IMR-90 (cell line): ENCODE data around the gene GADL1.

Source experiments
- CEBPB ChIP-seq: IDR thresholded peaks from 2 replicates; pipeline ENCODE4 v1.6.1; 2012; ENCODE audit warnings: low read depth, low read length, improper control_type of control experiment
- MAFK ChIP-seq: IDR thresholded peaks from 2 replicates; pipeline ENCODE4 v1.6.1; 2012; ENCODE audit warnings: low read depth, low read length, improper control_type of control experiment
- MAZ ChIP-seq: IDR thresholded peaks from 2 replicates; pipeline ENCODE4 v1.6.1; 2012; ENCODE audit warnings: low read depth, mild to moderate bottlenecking, low read length, improper control_type of control experiment, moderate library complexity, borderline replicate concordance
- POLR2A ChIP-seq: IDR thresholded peaks from 2 replicates; pipeline ENCODE4 v1.6.1; 2012; ENCODE audit warnings: mild to moderate bottlenecking, low read depth, low read length
- RAD21 ChIP-seq: IDR thresholded peaks from 2 replicates; pipeline ENCODE4 v1.6.1; 2012; ENCODE audit warnings: low read length, improper control_type of control experiment
- TF ChIP-seq, protein P1 (sequence below): conservative IDR thresholded peaks from 2 replicates; pipeline ENCODE4 v1.5.1; 2012; ENCODE audit warnings: mild to moderate bottlenecking, low read depth, low read length, improper control_type of control experiment

DNA sequence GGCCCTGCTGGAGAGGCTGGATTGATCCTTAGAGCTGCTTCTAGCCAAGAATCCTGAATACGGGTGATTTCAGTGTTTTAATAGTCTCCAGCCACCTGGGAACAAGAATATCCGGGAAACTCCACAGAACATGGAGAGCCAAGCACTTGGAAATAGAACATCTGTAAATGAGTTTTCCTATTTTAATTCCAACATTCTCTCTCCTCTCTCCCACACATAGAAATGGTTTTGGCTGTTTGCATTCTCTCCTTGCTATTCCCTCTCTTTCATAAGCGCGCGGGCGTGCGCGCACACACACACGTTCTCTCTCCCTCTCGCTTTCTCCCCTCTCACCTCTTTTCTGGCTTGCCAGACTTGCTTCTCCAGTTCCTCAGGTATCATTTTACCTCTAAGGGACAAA is 50.6 kb downstream of the GADL1 start:
- TF ChIP-seq, protein P1, sequence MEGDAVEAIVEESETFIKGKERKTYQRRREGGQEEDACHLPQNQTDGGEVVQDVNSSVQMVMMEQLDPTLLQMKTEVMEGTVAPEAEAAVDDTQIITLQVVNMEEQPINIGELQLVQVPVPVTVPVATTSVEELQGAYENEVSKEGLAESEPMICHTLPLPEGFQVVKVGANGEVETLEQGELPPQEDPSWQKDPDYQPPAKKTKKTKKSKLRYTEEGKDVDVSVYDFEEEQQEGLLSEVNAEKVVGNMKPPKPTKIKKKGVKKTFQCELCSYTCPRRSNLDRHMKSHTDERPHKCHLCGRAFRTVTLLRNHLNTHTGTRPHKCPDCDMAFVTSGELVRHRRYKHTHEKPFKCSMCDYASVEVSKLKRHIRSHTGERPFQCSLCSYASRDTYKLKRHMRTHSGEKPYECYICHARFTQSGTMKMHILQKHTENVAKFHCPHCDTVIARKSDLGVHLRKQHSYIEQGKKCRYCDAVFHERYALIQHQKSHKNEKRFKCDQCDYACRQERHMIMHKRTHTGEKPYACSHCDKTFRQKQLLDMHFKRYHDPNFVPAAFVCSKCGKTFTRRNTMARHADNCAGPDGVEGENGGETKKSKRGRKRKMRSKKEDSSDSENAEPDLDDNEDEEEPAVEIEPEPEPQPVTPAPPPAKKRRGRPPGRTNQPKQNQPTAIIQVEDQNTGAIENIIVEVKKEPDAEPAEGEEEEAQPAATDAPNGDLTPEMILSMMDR: no peak
- TF ChIP-seq POLR2A (no peak), MAFK (no peak), RAD21 (no peak), CEBPB (no peak), MAZ (no peak)
